Measurements from ENCODE around the gene SLC3A2. TPM values are rescaled to one million over a fixed set of nuclear protein-coding genes. Genes with fewer than 3 reads are reported as not detected.
"Not testable (repeated sequence)": the region's sequence is repeated elsewhere in the genome, so short reads cannot be mapped to it uniquely, and the experiment has no call there.

Gene SLC3A2
- total and polyA plus RNA-seq, 2 experiments from 2014 or later = 79.2 to 93.8 TPM

- Histone ChIP-seq H3K27me3 (no peaks in the 10 kb centered on the region), H3K4me3 (no peak overlapping the region), H3K4me1 (ENCODE audit: low read depth) (peaks cover 15% of the 10 kb centered on the region), H3K9me3 (ENCODE audit: low read depth) (no peaks in the 10 kb centered on the region), H3K36me3 (no peaks in the 10 kb centered on the region), H3K27ac (peak overlapping the region; percentile 85)
- TF ChIP-seq CTCF (IDR thresholded peaks at IDR 0.05; ENCODE audit: low read depth, low read length) = no peak
- no peak for DNase-seq (ENCODE audit: low read depth in 1 of 2, low spot score in 1 of 2)
Measured at GRCh38 chr11:62860835-62861563, 19.7 kb upstream of the SLC3A2 start.

- not testable (repeated sequence) for H3K9me3 ChIP-seq (ENCODE audit: low read depth); H3K27me3 ChIP-seq; H3K4me3 ChIP-seq; DNase-seq (ENCODE audit: low read depth in 1 of 2, low spot score in 1 of 2); H3K36me3 ChIP-seq
- Histone ChIP-seq H3K27ac (peak overlapping the region; percentile 85), H3K4me1 (ENCODE audit: low read depth) (peaks cover 15% of the 10 kb centered on the region)
Measured at GRCh38 chr11:62861564-62862192, 19.0 kb upstream of the SLC3A2 start.

- no peak for TF ChIP-seq CTCF (IDR thresholded peaks at IDR 0.05; ENCODE audit: low read depth, low read length)
- no peak for DNase-seq (ENCODE audit: low read depth in 1 of 2, low spot score in 1 of 2)
- Histone ChIP-seq H3K36me3 (no peaks in the 10 kb centered on the region), H3K4me3 (no peak overlapping the region), H3K27ac (no peak overlapping the region), H3K27me3 (no peaks in the 10 kb centered on the region), H3K9me3 (ENCODE audit: low read depth) (no peaks in the 10 kb centered on the region), H3K4me1 (ENCODE audit: low read depth) (peaks cover 15% of the 10 kb centered on the region)
Measured at GRCh38 chr11:62863687-62864335, 16.9 kb upstream of the SLC3A2 start.

GRCh38 chr11:62865635-62866034 is 15.1 kb upstream of the SLC3A2 start:
- TF ChIP-seq CTCF (IDR thresholded peaks at IDR 0.05; ENCODE audit: low read depth, low read length) = no peak
- no peak overlapping the region for H3K27ac ChIP-seq
- no peaks in the 10 kb centered on the region for H3K36me3 ChIP-seq
- no peak for DNase-seq (ENCODE audit: low read depth in 1 of 2, low spot score in 1 of 2)
- H3K4me3 ChIP-seq = no peak overlapping the region
- peaks cover 10% of the 10 kb centered on the region for H3K4me1 ChIP-seq (ENCODE audit: low read depth)
- H3K27me3 ChIP-seq = no peaks in the 10 kb centered on the region
- H3K9me3 ChIP-seq (ENCODE audit: low read depth) = no peaks in the 10 kb centered on the region

- no peak overlapping the region for H3K27ac ChIP-seq
- DNase-seq (ENCODE audit: low read depth in 1 of 2, low spot score in 1 of 2) = no peak
- H3K4me3 ChIP-seq = no peak overlapping the region
- H3K9me3 ChIP-seq (ENCODE audit: low read depth) = no peaks in the 10 kb centered on the region
- no peak for TF ChIP-seq CTCF (IDR thresholded peaks at IDR 0.05; ENCODE audit: low read depth, low read length)
- H3K27me3 ChIP-seq = no peaks in the 10 kb centered on the region
- peaks cover 7% of the 10 kb centered on the region for H3K36me3 ChIP-seq
- H3K4me1 ChIP-seq (ENCODE audit: low read depth) = peaks cover 3% of the 10 kb centered on the region
Measured at GRCh38 chr11:62874851-62875250, 5.8 kb upstream of the SLC3A2 start.

All from cardiac muscle cell (in vitro differentiated cells and primary cell).